Activated effector memory CD4-positive, alpha-beta T cell treated with anti-CD3 and anti-CD28 coated beads, Interleukin-2, amount 50 U/mL, for 16 hours (primary cell): ENCODE data around the gene RPSA.
"Not testable (repeated sequence)": the region's sequence is repeated elsewhere in the genome, so short reads cannot be mapped to it uniquely, and the experiment has no call there.

Experiments
- DNase-seq: peaks from one replicate; pipeline ENCODE4 v3.0.0-alpha.2; 2020

RPSA gene

DNA sequence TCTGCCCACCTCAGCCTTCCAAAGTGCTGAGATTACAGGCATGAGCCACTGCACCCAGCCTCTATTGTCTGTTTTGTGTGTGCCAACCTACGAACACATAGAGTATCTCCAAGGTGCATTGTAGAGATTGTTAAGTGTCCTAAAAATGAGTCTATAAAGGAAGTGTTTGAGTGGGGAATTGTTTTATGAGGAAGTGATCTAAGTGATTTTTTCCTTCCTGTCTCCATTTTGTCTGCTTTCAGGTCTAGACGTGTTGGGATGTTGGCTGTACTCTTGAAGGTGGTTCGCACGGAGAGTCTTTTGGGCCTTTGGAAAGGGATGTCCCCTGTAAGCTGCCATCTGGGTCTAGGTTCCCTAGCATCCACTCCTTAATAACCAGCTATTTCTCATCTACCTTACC lies 16.3 kb upstream of the RPSA start:
- DNase-seq = no peak

- no peak for DNase-seq
These were observed 9.8 kb upstream of the RPSA start for GRCh38 chr3:39396690-39397089.

GRCh38 chr3:39398700-39399099 lies 7.8 kb upstream of the RPSA start:
- no peak for DNase-seq

GRCh38 chr3:39401983-39402382 lies 4.5 kb upstream of the RPSA start:
- DNase-seq = no peak

GRCh38 chr3:39404943-39405686 lies 1.4 kb upstream of the RPSA start:
- no peak for DNase-seq

- DNase-seq = no peak
These were observed 693 bp upstream of the RPSA start for GRCh38 chr3:39405687-39406367.

- DNase-seq = no peak
These were observed 724 bp downstream of the RPSA start for GRCh38 chr3:39407259-39407629.

- DNase-seq = no peak
These were observed 1.4 kb downstream of the RPSA start for GRCh38 chr3:39407773-39408492.

DNA sequence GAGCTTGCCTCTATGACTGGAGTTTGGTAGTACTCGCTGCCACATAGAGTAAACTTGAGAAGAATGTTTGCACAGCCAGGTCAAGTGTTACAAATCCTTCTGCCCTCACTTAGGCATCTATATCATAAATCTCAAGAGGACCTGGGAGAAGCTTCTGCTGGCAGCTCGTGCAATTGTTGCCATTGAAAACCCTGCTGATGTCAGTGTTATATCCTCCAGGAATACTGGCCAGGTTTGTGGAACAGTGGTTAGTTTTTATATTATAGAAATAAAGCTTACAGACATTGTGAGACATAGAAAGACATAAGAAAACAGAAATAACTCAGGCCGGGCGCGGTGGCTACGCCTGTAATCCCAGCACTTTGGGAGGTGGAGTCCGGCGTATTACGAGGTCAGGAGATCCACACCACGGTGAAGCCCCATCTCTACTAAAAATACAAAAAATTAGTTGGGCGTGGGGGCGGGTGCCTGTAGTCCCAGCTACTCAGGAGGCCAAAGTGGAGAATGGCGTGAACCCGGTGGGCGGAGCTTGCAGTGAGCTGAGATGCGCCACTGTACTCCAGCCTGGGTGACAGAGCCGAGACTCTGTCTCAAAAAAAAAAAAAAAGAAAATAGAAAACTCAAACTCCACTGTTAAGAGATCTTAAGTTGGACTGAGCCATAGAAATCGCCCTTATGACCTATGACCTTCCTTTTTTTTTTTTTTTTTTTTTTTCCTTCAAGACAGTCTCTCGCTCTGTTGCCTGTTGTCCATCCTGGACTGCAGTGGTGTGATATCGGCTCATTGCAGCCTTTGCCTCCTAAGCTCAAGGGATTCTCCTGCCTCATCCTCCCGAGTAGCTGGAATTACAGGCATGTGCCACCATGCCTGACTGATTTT lies 2.2 kb downstream of the RPSA start:
- peak; percentile 71 for DNase-seq

DNA sequence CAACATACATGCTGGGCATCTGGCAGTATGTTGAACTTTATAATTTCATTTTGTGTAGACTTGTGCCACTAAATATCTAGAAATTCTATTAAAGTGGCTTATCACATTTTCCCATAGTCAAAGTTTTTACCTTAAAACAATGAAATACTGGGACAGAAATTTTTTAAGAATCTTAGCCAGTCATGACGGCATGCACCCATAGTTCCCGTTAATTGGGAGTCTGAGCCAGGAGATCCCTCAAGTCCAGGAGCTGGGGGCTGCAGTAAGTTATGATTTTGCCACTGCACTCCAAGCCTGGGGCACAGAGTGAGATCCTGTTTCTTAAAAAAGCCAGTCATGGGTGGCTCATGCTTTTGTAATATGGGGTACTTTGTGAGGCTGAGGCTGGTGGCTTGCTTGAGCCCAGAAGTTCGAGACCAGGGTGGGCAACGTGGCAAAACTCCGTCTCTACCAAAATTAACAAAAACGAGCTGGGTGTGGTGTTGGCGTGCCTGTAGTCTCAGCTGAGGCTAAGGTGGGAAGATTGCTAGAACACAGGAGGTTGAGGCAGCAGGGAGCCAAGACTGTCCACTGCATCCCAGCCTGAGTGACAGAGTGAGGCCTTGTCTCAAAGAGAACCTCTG lies 3.1 kb downstream of the RPSA start:
- DNase-seq = no peak

DNA sequence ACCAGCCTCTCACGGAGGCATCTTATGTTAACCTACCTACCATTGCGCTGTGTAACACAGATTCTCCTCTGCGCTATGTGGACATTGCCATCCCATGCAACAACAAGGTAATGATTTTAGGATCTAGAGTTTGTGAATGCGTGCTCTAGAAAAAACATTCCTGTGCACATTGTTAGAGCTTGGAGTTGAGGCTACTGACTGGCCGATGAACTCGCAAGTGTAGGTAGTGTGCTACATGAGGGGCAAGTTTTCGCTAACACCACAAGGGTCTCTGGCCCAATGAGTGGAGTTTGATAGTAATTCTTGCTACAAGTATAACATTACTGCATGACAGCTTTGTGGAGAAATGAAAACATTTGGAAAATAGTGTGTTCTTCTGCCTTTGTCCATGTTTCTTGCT lies 4.4 kb downstream of the RPSA start:
- DNase-seq = no peak

- DNase-seq = no peak
These were observed 6.2 kb downstream of the RPSA start for GRCh38 chr3:39412668-39413260.

DNA sequence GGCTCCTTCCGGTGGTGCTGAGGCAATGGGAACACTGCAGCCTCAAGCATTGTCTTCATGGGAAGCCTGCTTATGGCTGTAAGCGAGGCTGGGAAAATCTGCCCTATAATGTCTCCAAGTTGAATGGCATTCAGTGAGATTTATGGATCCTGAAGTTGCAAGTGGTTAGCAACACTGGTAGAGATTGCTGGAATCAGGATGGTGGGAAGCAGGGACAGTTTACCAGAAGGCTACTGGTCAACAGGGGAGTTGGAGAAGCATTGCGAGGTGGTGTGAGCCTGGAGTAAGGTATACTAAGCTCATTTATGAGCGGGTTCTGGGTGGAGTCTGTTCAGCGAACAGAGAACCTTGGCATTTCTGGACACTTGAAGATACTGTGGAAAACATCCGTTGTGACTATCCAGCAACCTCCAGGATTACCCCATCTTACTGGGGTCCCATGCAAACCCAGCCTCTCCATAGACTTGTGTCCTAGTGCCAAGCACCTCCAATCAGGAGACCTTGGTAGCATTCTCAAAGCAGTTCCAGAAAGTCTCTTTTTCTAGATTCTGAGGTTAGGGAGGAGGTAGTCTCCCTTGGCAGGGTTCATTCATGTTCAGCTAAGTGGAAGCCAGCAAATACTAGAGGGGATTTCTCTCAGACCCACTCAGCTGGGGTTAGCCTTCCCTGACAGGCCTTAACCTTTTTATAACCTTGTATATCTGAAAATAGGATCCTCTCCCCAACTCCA lies 7.3 kb downstream of the RPSA start:
- DNase-seq = no peak

GRCh38 chr3:39414421-39414907 lies 7.9 kb downstream of the RPSA start:
- no peak for DNase-seq

DNA sequence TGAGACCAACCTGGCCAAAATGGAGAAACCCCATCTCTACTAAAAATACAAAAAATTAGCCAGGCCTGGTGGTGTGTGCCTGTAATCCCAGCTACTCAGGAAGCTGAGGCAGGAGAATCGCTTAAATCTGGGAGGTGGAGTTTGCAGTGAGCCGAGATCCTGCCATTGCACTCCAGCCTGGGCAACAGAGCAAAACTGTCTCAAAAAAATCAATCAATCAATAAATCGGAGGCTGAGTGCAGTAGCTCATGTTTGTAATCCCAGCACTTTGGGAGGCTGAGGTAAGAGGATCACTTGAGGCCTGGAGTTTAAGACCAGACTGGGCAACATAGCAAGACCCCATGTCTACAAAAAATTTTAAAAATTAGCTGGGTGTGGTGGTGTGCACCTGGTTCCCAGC lies 8.8 kb downstream of the RPSA start:
- not testable (repeated sequence) for DNase-seq

DNA sequence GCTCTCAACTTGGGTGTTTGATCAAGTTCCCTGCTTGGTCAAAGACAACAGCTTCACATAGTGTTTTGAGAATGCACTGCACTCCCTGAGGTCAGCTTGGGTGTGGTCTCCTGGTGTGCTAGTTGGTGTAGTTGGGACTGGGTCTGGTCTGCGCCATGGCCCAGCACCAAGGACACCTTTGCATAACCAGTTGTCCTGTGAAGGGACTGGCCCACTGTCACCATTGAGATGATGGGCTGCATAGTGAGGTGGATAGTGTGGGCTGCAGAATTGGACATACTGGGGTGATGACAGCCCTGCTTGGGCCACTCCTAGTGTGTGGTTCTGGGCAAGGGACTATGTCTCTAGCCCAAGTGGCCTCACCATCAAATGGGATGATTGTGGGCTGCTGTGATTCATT lies 9.5 kb downstream of the RPSA start:
- no peak for DNase-seq

GRCh38 chr3:39416998-39417397 lies 10.5 kb downstream of the RPSA start:
- DNase-seq = not testable (repeated sequence)

GRCh38 chr3:39418556-39419225 lies 12.2 kb downstream of the RPSA start:
- DNase-seq = not testable (repeated sequence)

DNA sequence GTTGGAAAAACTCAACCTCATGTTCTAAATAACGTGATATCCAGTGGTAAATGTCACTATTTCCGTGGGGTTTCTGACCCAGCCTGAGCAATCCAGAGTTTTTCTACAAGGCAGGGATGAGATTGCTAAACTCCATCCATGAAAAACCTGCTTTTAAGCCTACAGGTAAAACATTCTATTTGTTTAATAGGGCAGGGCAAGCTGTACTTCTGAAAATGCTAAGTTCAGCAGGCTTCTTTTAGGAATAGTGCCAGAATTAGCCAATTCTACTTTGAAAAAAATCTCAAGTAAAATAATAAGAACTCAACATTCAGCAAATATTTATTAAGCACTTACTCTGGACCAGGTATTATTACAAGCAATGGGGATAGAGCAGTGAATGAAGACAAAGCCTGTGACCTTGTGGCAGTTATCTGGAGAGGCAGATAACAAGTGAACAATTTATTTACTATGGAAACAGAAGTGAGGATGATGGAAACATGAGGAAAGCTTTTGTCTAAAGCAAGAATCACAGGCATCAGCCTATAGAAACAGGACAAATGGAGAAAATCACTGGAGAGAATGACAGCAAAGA lies 13.3 kb downstream of the RPSA start:
- DNase-seq = no peak

- no peak for DNase-seq
These were observed 14.0 kb downstream of the RPSA start for GRCh38 chr3:39420543-39420942.
